GM19468 (cell line): Measurements from ENCODE around the gene PCDHGB2.
"Not testable (repeated sequence)": the region's sequence is repeated elsewhere in the genome, so short reads cannot be mapped to it uniquely, and the experiment has no call there.

Experiments used
- ATAC-seq: cut with Tn5 transposase; IDR thresholded peaks from one replicate; pipeline ENCODE4 v1.9.1; 2021; ENCODE audit warnings: mild to moderate bottlenecking, moderate library complexity, moderate number of reproducible peaks; ENCODE audit not compliant: unreplicated experiment; ENCODE audit errors: extremely low read depth

Gene PCDHGB2

DNA sequence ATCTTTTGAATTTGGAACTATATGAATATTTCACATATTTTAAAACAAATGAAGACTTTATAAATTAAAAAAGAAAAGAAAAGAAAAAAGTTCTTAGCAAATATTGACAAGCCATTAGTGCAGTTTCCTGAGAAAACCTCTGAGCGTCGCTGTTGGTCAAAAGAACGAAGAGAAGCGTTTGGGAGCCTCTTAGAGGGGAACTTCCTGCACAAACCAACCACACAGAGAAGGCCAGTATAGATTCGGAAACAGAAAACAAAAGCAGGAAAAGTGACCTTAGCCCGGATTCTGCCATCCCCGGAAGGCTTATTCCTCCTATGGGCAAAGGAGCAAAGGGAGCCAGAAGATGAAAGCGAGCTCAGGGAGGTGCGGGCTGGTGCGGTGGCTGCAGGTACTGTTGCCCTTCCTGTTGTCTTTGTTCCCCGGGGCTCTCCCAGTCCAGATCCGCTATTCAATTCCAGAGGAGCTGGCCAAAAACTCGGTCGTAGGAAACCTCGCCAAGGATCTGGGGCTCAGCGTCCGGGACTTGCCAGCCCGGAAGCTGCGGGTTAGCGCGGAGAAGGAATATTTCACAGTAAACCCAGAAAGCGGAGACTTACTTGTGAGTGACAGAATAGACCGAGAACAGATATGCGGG, at the start of gene PCDHGB2:
TSS of gene PCDHGB2 (plus strand) at position 205 of the 637 bp plus-strand sequence. CDS start at position 347, 142 bp downstream.
- no peak for ATAC-seq

DNA sequence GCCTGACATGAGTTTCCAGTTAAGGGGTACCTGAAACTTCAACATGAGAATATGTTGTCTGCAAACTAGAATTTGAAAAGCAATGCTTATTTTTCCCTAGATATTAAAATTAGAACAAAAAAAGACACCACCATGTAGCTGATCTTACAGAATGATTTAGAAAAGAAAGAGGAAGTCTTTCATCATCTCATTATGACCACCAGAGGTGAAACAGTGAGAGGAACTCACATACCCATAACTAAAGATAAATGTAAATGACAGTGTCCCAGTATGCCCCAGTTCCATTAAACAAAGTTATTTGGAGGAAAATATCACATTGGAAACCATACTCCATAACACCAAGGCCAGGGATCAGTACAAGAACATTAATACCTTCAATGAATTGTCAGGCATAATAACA, 46.1 kb upstream of the PCDHGB2 start:
- ATAC-seq, result no peak

DNA sequence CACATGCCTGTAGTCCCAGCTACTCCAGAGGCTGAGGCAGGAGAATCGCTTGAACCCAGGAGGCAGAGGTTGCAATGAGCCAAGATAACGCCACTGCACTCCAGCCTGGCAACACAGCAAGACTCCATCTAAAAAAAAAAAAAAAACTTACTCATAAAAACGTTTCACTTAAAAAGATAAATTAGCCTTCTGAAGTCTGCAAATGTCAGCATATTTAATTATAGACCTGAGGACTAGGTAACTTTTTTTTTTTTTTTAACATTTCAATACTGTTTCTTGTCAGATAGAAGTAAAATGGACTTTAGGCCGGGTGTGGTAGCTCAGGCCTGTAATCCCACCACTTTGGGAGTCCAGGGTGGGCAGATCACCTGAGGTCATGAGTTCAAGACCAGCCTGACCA, 42.8 kb upstream of the PCDHGB2 start:
- ATAC-seq, result not testable (repeated sequence)

DNA sequence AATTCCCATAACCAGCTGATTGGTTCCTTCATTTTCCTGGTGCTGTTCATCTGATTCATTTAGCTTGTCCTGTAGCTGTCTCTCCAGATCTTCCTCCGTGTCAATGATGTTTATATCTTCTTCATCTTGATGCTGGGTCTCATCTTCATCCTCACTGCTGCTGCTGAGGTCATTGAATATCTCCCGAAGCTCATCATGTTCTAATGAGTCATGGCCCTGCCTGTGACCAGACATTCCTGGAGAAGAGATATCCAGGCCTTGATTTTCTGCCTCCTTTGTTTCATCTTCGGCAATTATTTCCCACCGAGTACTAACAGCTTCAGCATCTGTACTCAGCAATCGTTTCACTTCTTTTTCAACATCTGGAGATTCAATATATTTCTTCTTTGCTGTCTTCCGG, 40.6 kb upstream of the PCDHGB2 start:
- ATAC-seq, result no peak

DNA sequence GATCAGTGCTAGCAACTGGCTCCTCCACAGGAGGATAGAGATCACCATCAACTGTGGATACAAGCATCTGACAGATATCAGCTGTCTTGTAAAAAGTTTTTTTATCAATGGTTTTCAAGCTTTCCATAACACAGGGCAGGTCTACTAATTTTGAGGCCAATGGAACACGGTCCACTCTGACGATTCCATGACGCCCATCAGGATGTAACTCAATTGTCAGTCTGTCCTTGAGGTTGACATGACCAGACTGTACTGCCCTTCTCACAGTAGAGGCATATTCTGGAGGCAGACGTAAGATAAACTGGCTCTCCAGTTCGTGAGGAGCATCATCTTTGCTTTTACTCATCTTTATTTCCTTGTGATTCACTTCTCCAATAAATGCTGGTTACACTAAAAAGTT, 40.1 kb upstream of the PCDHGB2 start:
- ATAC-seq, result no peak

DNA sequence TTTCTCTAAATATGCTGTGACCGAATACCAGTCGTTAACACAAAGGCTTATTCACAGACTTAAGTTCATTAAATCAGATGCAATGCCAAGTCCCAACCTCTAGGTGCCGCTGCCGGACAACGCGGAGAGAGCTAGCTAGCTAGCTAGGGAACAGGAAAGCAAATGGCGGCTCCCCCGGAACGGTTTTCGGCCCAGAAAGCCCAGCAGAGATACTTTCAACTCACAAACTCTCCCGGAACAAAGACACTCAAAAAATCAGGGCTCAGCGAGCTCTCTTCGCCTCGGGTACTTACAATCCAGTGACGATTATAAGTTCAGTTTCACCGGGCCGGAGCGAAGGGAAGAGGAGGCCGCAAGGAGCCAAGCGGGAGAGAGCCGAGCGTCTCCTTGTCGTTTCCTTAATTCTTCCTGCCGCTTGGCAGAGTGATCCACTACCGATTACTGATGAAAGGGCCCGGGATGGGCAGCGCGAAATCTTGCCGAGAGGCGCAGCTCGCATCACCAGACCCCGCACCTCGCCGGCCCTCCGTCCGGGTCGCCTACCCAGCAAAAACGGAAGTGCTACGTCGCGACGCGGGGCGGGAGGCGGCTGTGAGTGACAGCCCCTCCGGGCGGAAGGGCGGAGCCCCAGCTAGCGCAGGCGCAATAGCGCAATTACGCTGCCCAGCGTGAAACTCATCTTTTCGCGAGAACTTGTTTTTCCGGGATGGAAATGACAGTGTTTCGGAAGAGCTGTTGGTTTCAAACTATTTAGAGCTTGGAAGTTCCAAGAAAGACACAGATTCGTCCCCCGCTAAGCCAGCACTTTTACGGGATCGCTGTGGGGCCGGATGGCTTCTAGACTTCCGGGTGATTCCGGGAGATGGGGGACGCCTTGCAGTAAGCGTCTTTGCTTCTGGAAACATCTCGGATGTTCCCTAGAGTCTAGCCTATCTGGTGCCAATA, 39.3 kb upstream of the PCDHGB2 start, which contains the start of gene TAF7:
TSS of gene TAF7 (minus strand) at position 560 of the 945 bp plus-strand sequence. CDS start 740 bp downstream, outside the sequence.
- peak; percentile 96 for ATAC-seq

DNA sequence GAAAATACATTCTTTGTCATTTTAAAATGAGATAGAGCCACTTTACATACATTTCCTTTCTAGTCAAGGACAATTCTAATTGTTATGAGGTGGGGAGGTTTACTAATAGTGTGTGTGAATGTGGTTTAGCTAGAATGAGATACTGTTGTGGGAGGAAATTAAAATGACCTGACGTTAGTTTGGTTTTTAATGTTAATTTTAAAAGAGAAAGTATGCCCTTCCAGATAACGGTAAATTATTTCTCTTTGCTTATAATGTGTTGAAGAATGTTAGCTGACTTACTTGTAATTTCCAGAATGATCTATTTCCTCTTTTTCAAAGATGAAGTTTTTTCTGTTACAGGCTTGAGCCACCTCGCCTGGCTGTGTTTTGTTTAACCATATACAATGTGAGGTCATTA, 37.5 kb upstream of the PCDHGB2 start:
- ATAC-seq, result no peak

DNA sequence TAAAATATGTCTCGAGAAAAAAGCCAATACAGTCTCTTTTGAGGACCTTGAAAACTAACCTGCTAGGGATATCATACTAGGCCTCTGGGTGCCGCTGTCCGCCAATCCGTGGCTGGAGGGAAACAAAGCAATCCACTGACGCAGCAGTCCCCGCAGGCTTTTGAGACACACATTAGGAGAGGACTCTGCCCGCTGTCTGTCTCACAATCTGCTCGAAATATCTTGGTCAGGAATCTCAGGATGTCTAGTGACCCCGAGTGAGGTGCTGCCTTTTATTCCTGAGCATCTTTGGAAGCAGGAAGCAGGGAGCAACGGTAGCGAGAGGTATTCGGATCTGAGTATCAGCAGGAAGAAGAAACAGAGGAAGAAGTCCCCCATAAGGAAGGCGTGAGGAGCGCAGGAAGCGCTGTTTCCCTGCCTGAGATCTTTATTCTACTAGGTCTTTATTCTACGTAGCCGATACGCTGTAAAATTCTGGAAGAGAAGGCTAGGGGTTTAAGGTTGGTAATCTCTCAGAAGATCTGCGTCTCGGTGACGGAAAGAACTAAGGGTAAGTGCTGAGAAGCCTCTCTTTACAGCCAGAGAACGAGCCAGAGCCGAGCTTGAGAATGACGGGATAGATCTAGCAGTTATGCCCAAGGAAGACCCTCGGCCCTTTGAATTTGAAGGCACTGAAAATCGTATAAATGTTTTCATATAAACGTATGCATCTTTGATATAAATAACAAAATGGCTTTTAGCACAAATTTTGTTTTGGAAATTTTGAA, 33.5 kb upstream of the PCDHGB2 start:
- ATAC-seq, result peak; percentile 28

DNA sequence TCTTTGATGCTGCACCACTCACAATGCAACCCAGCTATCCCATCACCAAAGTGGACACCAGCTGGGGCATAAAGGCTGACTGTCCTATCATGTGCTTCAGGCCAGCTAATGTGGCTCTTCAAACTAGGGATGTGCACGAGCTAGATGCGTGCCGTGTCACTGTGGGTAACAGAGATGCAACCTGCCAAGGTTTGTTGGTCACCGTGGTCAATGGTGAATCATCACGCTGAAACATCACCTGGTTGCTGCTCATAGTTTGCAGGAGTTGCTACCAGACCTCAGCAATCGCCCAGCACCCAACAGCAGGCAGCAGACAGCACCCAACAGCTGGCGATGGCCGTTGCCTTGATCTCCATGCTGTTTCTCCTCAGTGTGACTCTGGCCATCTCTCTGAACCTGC, 31.6 kb upstream of the PCDHGB2 start:
- ATAC-seq, result no peak

DNA sequence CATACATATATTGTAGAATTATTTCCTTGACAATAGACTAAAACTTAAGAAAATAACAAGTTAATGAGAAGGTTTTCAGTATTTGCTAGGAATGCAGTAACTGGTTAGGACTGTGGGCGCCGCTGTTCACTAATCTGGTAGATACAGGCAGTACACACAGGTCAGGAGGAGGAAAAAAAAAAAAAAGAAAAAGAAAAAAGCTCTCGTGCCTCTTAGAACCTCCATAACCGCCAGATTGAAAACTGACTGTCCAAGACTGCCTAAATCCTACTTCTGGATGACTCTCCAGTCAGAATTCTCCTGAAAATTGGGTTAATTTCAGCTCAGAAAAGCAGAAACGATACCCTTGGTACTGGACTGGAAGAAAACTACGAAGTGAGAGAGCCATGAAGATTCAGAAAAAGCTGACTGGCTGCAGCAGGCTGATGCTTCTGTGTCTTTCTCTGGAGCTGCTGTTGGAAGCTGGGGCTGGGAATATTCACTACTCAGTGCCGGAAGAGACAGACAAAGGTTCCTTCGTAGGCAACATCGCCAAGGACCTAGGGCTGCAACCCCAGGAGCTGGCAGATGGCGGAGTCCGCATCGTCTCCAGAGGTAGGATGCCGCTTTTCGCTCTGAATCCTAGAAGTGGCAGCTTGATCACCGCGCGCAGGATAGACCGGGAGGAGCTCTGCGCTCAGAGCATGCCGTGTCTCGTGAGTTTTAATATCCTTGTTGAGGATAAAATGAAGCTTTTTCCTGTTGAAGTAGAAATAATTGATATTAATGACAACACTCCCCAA, 29.3 kb upstream of the PCDHGB2 start, which contains the start of gene PCDHGA1:
TSS of gene PCDHGA1 (plus strand) at position 216 of the 782 bp plus-strand sequence.
- ATAC-seq, result no peak

DNA sequence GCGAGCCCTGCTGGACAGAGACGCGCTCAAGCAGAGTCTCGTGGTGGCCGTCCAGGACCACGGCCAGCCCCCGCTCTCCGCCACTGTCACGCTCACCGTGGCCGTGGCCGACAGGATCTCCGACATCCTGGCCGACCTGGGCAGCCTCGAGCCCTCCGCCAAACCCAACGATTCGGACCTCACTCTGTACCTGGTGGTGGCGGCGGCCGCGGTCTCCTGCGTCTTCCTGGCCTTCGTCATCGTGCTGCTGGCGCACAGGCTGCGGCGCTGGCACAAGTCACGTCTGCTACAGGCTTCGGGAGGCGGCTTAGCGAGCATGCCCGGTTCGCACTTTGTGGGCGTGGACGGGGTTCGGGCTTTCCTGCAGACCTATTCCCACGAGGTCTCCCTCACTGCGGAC, 27.2 kb upstream of the PCDHGB2 start:
- not testable (repeated sequence) for ATAC-seq

DNA sequence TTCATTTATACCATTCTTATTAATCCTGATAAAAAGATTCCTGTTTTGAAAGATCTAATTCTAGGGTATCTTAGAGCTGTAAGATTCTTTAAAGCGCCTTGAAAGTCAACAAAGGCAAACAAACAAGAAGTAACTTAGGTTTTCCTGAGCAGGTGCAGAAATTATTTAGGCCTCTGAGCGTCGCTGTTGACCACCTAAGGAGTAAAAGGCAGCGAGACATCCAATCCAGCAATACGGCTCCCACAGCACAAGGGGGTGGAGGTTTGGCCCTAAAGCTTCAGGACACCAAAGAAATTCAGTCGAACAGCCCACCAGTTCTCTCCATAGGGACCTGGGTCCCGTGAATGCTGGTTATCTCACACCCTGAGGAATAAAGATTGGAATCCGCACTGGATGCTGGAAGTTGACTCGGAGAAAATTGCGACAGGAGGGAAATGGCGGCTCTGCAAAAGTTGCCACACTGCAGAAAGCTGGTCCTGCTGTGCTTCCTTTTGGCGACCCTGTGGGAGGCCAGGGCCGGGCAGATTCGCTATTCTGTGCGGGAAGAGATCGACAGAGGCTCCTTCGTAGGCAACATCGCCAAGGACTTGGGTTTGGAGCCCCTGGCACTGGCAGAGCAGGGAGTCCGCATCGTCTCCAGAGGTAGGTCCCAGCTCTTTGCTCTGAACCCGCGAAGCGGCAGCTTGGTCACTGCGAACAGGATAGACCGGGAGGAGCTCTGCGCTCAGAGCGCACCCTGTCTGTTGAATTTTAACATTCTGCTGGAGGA, 21.1 kb upstream of the PCDHGB2 start, which contains the start of gene PCDHGA2:
TSS of gene PCDHGA2 (plus strand) at position 223 of the 769 bp plus-strand sequence.
- no peak for ATAC-seq

DNA sequence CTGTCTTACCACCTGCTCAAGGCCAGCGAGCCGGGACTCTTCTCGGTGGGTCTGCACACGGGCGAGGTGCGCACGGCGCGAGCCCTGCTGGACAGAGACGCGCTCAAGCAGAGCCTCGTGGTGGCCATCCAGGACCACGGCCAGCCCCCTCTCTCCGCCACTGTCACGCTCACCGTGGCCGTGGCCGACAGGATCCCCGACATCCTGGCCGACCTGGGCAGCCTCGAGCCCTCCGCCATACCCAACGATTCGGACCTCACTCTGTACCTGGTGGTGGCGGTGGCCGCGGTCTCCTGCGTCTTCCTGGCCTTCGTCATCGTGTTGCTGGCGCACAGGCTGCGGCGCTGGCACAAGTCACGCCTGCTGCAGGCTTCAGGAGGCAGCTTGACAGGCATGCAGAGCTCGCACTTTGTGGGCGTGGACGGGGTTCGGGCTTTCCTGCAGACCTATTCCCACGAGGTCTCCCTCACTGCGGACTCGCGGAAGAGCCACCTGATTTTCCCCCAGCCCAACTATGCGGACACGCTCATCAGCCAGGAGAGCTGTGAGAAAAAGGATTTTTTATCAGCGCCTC, 18.9 kb upstream of the PCDHGB2 start:
- ATAC-seq, result not testable (repeated sequence)

DNA sequence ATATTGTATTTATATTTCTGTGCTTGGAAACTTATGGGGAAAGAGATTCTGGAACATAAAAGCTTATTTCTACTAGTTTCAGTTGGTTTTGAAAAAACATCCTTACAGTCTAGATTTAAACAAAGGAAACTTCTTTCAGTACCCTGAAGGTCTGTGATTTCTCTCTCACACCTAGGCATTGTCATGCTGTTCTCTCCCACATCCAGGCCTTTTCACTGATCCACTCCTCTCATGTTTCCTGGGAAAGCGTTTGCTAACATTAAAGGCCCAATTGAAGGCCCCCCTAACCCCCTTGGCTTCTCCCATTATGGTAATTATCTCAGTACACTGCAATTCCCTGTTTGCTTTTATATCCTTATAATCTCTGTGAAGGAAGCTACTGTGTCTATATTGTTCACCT, 17.0 kb upstream of the PCDHGB2 start:
- no peak for ATAC-seq

DNA sequence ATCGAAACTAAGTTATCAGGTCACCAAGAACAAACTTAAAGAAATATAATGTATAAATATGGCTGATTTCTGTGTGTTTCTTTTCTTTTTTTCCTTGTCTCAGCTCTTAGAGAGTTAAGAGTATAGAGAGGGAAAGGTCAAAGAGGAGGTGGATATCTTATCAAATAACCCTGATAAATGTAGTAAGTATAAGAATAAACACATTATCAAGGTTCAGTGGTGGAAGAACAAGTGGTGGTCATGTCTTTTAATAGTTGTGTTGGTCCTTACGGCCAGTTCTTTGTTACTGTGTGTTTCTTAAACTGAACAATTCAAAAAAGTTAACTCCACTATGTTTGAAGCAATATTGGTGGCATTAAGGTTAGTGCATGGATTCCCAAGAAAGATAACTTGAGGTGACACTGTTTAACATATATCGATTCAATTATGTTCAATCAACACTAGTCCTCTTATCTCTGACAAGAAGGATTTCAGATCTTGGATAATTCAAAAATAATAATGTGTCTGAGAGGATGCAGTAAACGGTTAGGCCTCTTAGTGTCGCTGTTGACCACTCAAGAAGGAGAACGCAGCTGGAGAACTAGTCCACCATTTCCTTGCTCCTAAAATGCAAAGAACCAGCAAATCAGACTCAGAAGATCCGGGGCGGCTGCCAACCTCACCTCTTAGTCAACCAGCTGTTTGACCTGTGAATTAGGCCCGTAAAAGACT, 16.4 kb upstream of the PCDHGB2 start, which contains the start of gene PCDHGA3:
TSS of gene PCDHGA3 (plus strand) at position 588 of the 711 bp plus-strand sequence. CDS start 205 bp downstream, outside the sequence.
- ATAC-seq, result no peak

DNA sequence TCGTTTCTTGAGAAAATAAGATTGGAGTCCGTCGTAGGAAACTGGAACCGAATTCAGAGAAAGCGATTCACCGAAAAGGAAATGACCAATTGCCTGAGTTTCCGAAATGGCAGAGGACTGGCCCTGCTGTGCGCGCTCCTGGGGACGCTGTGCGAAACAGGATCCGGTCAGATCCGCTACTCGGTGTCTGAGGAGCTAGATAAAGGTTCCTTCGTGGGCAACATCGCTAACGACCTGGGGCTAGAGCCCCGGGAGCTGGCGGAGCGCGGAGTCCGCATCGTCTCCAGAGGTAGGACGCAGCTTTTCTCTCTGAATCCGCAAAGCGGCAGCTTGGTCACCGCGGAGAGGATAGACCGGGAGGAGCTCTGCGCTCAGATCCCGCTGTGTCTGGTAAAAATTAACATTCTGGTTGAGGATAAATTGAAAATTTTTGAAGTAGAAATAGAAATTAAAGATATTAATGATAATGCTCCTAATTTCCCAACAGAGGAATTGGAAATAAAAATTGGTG, 15.8 kb upstream of the PCDHGB2 start:
- ATAC-seq, result no peak

DNA sequence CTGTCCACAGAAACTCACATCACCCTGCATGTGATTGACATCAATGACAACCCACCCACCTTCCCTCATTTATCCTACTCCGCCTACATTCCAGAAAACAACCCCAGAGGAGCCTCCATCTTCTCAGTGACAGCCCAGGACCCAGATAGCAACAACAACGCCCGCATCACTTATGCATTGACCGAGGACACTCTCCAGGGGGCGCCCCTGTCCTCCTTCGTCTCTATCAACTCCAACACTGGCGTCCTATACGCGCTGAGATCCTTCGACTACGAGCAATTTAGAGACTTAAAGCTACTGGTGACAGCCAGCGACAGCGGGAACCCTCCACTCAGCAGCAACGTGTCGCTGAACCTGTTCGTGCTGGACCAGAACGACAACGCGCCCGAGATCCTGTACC, 14.5 kb upstream of the PCDHGB2 start:
- no peak for ATAC-seq
